Measurements from ENCODE around the gene LAMA3. TPM values are rescaled to one million over a fixed set of nuclear protein-coding genes. Genes with fewer than 3 reads are reported as not detected.

LAMA3 gene
- total and polyA plus RNA-seq, 9 donors, result 2.3 to 8.7 (median 3.6) TPM

DNA sequence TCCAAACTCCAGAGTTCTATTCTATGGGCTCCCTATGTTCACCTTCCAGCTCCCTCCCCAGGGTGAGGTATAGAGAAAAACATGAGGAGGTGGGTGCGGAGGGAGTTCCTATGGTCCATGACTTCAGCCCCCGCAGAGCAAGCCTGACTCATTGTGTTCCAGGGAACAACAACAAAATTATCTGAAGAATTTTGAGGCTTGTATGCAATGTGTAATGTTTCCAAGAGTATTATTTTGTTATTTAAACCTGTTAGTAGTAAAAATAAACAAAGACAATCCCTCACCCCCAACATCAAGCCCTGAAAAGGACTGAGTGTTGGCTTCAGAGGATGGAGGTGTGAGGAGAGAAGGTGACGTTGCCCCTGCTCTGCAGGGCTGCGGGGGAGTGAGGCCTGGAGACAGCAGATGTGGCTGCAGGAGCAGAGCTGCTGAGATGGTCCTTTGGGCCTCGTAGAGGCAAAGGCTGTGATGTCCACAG lies 29.0 kb downstream of the LAMA3 start:
- Histone ChIP-seq H3K27ac (ENCODE audit: low read length) (no peak overlapping the region), H3K4me3 (ENCODE audit: low read length) (no peak overlapping the region), H3K36me3 (ENCODE audit: control insufficient read depth, insufficient read depth, low read length) (no peaks in the 10 kb centered on the region), H3K4me1 (ENCODE audit: control insufficient read depth, insufficient read depth, low read length) (no peaks in the 10 kb centered on the region), H3K9me3 (replicated peaks; ENCODE audit: control insufficient read depth, low read depth, low read length) (no peaks in the 10 kb centered on the region), H3K27me3 (ENCODE audit: control insufficient read depth, insufficient read depth, low read length) (no peaks in the 10 kb centered on the region)
- 17% methylated on average over 1 of the region's 5 CpGs for WGBS (ENCODE audit: insufficient coverage)
- DNase-seq, result no peak

DNA sequence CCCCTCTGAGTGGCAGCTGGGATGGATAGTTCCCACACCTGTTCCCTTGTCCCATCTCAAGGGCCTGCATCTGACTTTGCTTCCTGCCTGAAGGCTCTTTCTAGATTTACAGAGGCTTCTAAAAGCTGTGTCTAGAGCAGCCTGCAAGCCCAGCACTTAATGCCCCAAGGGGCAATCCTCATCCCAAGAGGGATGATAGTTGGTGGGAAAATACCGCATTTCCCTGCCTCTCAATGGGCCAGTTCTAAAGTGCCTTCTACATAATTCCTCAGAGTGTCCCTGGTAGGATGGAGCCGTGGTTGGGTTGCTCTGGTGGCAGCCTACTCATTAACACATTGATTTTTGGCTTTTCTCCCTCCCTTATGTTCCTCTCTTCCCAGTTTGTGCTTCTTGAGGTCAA lies 29.5 kb downstream of the LAMA3 start:
- no peak for DNase-seq
- Histone ChIP-seq H3K36me3 (ENCODE audit: control insufficient read depth, insufficient read depth, low read length) (no peaks in the 10 kb centered on the region), H3K27me3 (ENCODE audit: control insufficient read depth, insufficient read depth, low read length) (no peaks in the 10 kb centered on the region), H3K9me3 (replicated peaks; ENCODE audit: control insufficient read depth, low read depth, low read length) (no peaks in the 10 kb centered on the region), H3K4me1 (ENCODE audit: control insufficient read depth, insufficient read depth, low read length) (no peaks in the 10 kb centered on the region), H3K27ac (ENCODE audit: low read length) (no peak overlapping the region), H3K4me3 (ENCODE audit: low read length) (no peak overlapping the region)
- WGBS (ENCODE audit: insufficient coverage), result 66% methylated on average over 2 of the region's 2 CpGs

GRCh38 chr18:23719634-23720201 lies 30.5 kb downstream of the LAMA3 start:
- Histone ChIP-seq H3K36me3 (ENCODE audit: control insufficient read depth, insufficient read depth, low read length) (no peaks in the 10 kb centered on the region), H3K4me3 (ENCODE audit: low read length) (no peak overlapping the region), H3K9me3 (replicated peaks; ENCODE audit: control insufficient read depth, low read depth, low read length) (no peaks in the 10 kb centered on the region), H3K4me1 (ENCODE audit: control insufficient read depth, insufficient read depth, low read length) (no peaks in the 10 kb centered on the region), H3K27ac (ENCODE audit: low read length) (no peak overlapping the region), H3K27me3 (ENCODE audit: control insufficient read depth, insufficient read depth, low read length) (no peaks in the 10 kb centered on the region)
- peak; percentile 57 for DNase-seq
- 43% methylated on average over 1 of the region's 1 CpG for WGBS (ENCODE audit: insufficient coverage)

- no peak overlapping the region for H3K4me3 ChIP-seq (ENCODE audit: low read length)
- H3K9me3 ChIP-seq (replicated peaks; ENCODE audit: control insufficient read depth, low read depth, low read length), result no peaks in the 10 kb centered on the region
- H3K4me1 ChIP-seq (ENCODE audit: control insufficient read depth, insufficient read depth, low read length), result no peaks in the 10 kb centered on the region
- H3K27me3 ChIP-seq (ENCODE audit: control insufficient read depth, insufficient read depth, low read length), result no peaks in the 10 kb centered on the region
- no peak overlapping the region for H3K27ac ChIP-seq (ENCODE audit: low read length)
- H3K36me3 ChIP-seq (ENCODE audit: control insufficient read depth, insufficient read depth, low read length), result no peaks in the 10 kb centered on the region
- DNase-seq, result no peak
- 37% methylated on average over 2 of the region's 4 CpGs for WGBS (ENCODE audit: insufficient coverage)
Measured at GRCh38 chr18:23721696-23722480, 32.6 kb downstream of the LAMA3 start.

DNA sequence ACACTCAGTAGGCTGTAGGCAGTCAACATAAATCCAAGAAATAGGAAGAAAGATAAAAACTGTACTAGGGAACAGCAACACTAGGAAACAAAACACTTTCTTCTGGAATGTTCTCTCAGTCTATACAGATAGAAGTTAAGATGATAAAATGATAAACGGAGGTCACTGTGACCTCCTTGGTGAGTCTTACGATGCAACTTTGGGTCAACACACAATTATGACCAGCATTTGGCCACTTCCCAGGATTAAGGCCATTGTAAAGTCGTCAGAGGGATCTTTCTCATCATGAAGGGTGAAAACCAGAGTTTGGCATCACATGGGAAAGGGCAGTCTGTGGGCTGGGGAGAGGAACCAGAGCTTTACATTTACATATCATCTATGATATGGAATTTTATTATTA lies 33.4 kb downstream of the LAMA3 start:
- H3K9me3 ChIP-seq (replicated peaks; ENCODE audit: control insufficient read depth, low read depth, low read length), result no peaks in the 10 kb centered on the region
- DNase-seq, result no peak
- H3K27me3 ChIP-seq (ENCODE audit: control insufficient read depth, insufficient read depth, low read length), result no peaks in the 10 kb centered on the region
- no peak overlapping the region for H3K27ac ChIP-seq (ENCODE audit: low read length)
- no peaks in the 10 kb centered on the region for H3K36me3 ChIP-seq (ENCODE audit: control insufficient read depth, insufficient read depth, low read length)
- WGBS (ENCODE audit: insufficient coverage), result no CpG with 5 or more reads among the region's 3 CpGs
- H3K4me1 ChIP-seq (ENCODE audit: control insufficient read depth, insufficient read depth, low read length), result no peaks in the 10 kb centered on the region
- H3K4me3 ChIP-seq (ENCODE audit: low read length), result no peak overlapping the region

GRCh38 chr18:23723121-23723520 lies 33.9 kb downstream of the LAMA3 start:
- no peak for DNase-seq
- Histone ChIP-seq H3K4me1 (ENCODE audit: control insufficient read depth, insufficient read depth, low read length) (no peaks in the 10 kb centered on the region), H3K27ac (ENCODE audit: low read length) (no peak overlapping the region), H3K36me3 (ENCODE audit: control insufficient read depth, insufficient read depth, low read length) (no peaks in the 10 kb centered on the region), H3K9me3 (replicated peaks; ENCODE audit: control insufficient read depth, low read depth, low read length) (no peaks in the 10 kb centered on the region), H3K27me3 (ENCODE audit: control insufficient read depth, insufficient read depth, low read length) (no peaks in the 10 kb centered on the region), H3K4me3 (ENCODE audit: low read length) (no peak overlapping the region)
- no CpG with 5 or more reads among the region's 2 CpGs for WGBS (ENCODE audit: insufficient coverage)

DNA sequence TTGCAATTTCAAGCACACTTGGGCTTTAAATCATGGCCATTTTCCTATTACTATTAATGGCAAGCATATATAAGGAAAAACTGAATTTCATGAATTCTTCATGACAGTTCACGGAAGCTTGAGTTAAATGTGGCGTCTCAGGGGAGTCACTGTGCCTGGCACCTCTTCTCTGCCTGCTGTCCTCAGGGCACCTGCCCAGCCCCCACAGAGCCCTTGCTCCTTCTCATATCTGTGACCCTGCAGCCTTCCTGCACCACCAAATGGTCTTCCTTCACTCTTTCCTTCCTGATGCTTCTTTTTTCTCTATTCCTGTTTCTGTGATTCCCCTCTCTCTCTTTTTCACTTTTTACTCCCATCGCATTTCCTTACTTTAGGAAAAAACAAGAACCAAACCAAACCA lies 35.4 kb downstream of the LAMA3 start:
- H3K9me3 ChIP-seq (replicated peaks; ENCODE audit: control insufficient read depth, low read depth, low read length), result no peaks in the 10 kb centered on the region
- no peak overlapping the region for H3K4me3 ChIP-seq (ENCODE audit: low read length)
- H3K36me3 ChIP-seq (ENCODE audit: control insufficient read depth, insufficient read depth, low read length), result no peaks in the 10 kb centered on the region
- H3K27ac ChIP-seq (ENCODE audit: low read length), result no peak overlapping the region
- no peaks in the 10 kb centered on the region for H3K4me1 ChIP-seq (ENCODE audit: control insufficient read depth, insufficient read depth, low read length)
- 76% methylated on average over 3 of the region's 3 CpGs for WGBS (ENCODE audit: insufficient coverage)
- no peak for DNase-seq
- no peaks in the 10 kb centered on the region for H3K27me3 ChIP-seq (ENCODE audit: control insufficient read depth, insufficient read depth, low read length)

DNA sequence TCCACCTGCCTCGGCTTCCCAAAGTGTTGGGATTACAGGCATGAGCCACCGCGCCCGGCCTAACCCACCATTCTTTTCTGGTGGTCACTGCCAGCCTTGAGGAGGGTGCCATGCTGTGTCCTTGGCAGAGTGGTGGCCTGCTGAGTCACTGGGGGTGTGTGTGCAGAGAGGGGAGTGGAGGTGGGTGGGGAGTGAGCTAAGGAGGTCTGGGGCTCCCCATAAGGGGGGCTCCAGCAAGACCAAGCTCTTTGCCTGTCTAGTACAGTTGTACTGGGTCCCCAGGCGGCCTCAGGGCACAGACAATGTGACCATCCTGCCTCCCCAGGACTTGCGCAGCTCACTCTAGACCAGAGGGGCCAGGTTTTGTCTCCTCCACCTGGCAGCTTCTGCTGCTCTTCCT lies 36.1 kb downstream of the LAMA3 start:
- H3K27ac ChIP-seq (ENCODE audit: low read length), result no peak overlapping the region
- H3K27me3 ChIP-seq (ENCODE audit: control insufficient read depth, insufficient read depth, low read length), result no peaks in the 10 kb centered on the region
- DNase-seq, result no peak
- no peaks in the 10 kb centered on the region for H3K9me3 ChIP-seq (replicated peaks; ENCODE audit: control insufficient read depth, low read depth, low read length)
- no peaks in the 10 kb centered on the region for H3K4me1 ChIP-seq (ENCODE audit: control insufficient read depth, insufficient read depth, low read length)
- 95% methylated on average over 6 of the region's 6 CpGs for WGBS (ENCODE audit: insufficient coverage)
- no peak overlapping the region for H3K4me3 ChIP-seq (ENCODE audit: low read length)
- H3K36me3 ChIP-seq (ENCODE audit: control insufficient read depth, insufficient read depth, low read length), result no peaks in the 10 kb centered on the region

DNA sequence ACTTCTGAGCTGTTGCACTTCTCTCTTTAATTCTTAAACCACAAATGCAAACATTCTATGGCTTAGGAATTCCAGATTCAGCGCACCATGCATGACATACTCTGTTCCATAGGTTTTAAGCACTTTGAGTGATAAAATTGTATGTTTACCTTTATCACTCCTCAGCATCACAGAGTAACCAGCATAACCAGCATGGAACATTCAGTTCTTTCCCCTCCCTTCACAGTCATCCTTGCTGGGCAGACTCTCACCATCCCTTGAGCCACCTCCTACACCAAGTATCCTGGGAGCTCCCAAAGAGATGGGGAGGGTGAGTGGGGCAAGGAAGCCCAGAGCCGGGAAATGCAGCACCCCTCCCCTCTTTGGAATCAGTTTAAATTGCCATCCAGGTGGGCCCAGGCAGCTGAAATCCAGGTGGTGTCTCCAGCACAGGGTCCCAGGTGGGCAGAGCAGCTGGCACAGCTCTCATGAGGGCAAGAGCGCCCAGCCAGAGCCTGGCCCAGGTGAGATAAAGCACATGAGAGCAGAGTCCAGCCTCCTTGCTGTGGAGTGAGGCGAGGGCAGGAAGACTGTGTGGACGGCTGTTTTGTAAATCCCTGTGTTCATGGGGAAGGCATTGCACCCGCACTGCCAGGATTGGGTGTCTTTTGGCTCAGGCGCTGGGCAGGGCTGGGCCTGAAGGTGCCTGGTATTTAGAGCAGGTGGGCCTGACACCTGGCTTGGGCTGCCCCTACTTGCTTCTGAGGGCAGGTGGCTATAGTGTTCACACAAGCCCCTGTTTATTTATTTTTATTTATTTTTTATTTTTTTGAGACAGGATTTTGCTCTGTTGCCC lies 36.8 kb downstream of the LAMA3 start:
- H3K27ac ChIP-seq (ENCODE audit: low read length), result no peak overlapping the region
- no peak overlapping the region for H3K4me3 ChIP-seq (ENCODE audit: low read length)
- 89% methylated on average over 5 of the region's 7 CpGs for WGBS (ENCODE audit: insufficient coverage)
- H3K9me3 ChIP-seq (replicated peaks; ENCODE audit: control insufficient read depth, low read depth, low read length), result no peaks in the 10 kb centered on the region
- no peaks in the 10 kb centered on the region for H3K4me1 ChIP-seq (ENCODE audit: control insufficient read depth, insufficient read depth, low read length)
- H3K27me3 ChIP-seq (ENCODE audit: control insufficient read depth, insufficient read depth, low read length), result no peaks in the 10 kb centered on the region
- no peaks in the 10 kb centered on the region for H3K36me3 ChIP-seq (ENCODE audit: control insufficient read depth, insufficient read depth, low read length)
- no peak for DNase-seq
